ENCODE results near the gene MOG.

Gene MOG

GRCh38 chr6:29656798-29657197 is at the start of gene MOG:
MOG (plus strand) TSS chr6:29657092; CDS start chr6:29657210, 118 bp downstream.
- TF ChIP-seq JUND (IDR thresholded peaks at IDR 0.05; ENCODE audit: low read depth): no peak
- in situ Hi-C loops (cut with HindIII; ENCODE audit: low pct_unique_long_range_greater_than_20kb, low sequenced_read_pairs): no loop called here
- no peak for DNase-seq (ENCODE audit: low read depth in 1 of 2, low spot score in 1 of 2)

DNA sequence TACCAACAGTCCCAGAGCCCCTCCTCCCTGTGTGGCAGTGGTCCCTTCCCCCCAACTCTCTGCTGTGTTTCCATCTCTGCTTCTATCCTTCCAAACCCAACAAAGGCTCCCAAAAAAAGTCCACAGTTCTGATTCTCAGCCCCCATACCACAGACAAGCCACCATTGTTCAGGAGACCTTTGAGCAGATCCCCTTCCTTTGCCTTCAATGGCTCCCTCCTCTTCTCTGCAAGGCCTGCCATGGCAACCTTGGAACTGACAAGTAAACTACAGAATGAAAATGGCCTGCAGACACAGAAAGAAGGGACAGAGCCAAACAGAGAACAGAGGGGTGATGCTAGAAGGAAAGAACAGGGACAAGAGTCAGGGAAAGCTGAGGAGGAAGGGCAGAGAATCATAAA is 48.8 kb upstream of the MOG start:
- TF ChIP-seq JUND (IDR thresholded peaks at IDR 0.05; ENCODE audit: low read depth): no peak
- no peak for DNase-seq (ENCODE audit: low read depth in 1 of 2, low spot score in 1 of 2)
- in situ Hi-C loops (cut with HindIII; ENCODE audit: low pct_unique_long_range_greater_than_20kb, low sequenced_read_pairs): no loop called here

- in situ Hi-C loops (cut with HindIII; ENCODE audit: low pct_unique_long_range_greater_than_20kb, low sequenced_read_pairs): no loop called here
- DNase-seq (ENCODE audit: low read depth in 1 of 2, low spot score in 1 of 2): no peak
- no peak for TF ChIP-seq JUND (IDR thresholded peaks at IDR 0.05; ENCODE audit: low read depth)
Measured at GRCh38 chr6:29610540-29610939, 46.4 kb upstream of the MOG start.

- no peak for TF ChIP-seq JUND (IDR thresholded peaks at IDR 0.05; ENCODE audit: low read depth)
- in situ Hi-C loops (cut with HindIII; ENCODE audit: low pct_unique_long_range_greater_than_20kb, low sequenced_read_pairs): no loop called here
- DNase-seq (ENCODE audit: low read depth in 1 of 2, low spot score in 1 of 2): no peak
Measured at GRCh38 chr6:29611426-29611825, 45.5 kb upstream of the MOG start.

DNA sequence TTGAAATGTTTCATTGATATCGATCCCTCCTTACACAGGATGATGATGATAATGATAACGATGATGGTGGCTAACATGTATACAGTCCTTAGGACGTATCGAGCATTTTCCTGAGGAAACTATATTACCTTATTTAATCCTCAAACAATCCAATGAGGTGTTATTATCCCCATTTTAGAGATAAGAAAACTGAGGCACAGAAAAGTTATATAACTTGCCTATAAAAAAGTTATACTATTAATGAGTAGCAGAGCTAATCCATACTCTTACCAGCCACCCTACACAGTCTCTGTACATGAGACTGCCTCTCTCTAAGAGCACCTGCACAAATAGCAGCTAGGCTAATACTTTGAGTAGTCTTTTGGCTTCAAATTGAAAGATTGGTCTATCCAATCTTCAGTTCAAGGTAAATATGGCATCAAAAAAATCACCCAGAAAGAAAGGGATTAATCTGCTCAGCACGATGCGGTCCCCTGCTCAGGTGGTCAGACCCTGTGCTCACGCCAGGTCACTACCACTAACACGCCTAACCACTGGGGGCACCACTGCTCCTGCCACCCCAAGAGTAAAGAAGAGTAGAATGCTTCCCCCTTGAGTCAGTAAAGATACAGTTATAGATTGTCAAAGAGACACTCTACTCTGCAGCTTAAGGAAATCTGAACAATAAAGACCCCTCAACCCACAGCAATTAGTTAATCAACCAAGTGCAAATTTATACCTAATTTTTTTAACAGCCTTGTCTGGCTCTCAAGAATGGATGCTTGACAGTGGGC is 38.9 kb upstream of the MOG start:
- no peak for TF ChIP-seq JUND (IDR thresholded peaks at IDR 0.05; ENCODE audit: low read depth)
- DNase-seq (ENCODE audit: low read depth in 1 of 2, low spot score in 1 of 2): no peak
- in situ Hi-C loops (cut with HindIII; ENCODE audit: low pct_unique_long_range_greater_than_20kb, low sequenced_read_pairs): no loop called here

DNA sequence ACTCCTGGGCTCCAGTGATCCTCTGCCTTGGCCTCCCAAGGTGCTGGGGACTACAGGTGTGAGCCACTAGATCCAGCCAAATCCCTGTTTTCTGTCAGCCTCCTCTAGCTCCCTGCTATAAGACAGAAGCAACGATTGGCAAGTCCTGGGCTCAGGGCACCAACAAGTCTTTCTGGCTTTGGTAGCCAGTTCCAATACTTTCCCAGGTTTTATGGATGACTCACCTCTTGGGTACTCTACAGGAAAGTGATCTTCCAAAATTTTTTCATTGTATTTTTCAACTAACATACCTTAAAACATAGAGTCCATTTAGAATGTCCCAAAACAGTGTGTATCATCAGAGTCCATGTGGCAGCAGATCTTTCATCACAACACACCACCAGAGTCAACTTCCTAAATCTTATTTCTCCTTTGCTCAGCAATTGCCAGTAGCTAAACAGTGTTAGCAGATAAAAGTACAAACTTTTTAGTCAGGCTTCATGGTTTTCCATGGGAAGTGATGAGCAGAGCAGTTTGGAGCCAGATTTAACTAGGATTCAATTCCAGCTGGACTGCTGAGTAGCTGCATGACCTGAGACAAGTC is 37.2 kb upstream of the MOG start:
- TF ChIP-seq JUND (IDR thresholded peaks at IDR 0.05; ENCODE audit: low read depth): no peak
- DNase-seq (ENCODE audit: low read depth in 1 of 2, low spot score in 1 of 2): no peak

DNA sequence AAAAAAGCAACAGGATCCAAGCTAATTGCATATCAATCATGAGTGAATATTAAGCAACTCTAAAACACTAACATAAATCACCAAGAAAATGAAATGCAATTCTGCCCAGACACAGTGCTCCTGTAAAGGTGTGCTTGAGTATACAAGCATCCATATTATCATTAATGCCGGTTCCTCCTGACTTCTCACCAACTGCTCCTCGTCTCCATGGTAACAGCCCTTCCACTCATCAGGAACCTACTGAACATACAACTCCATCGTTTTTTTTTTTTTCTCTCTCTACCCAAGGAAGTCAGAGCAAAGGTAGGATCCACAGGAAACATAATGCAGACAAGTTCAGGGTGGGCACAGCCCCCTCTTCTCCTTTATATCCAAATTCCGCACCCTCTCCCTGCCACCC is 36.3 kb upstream of the MOG start:
- DNase-seq (ENCODE audit: low read depth in 1 of 2, low spot score in 1 of 2): no peak
- in situ Hi-C loops (cut with HindIII; ENCODE audit: low pct_unique_long_range_greater_than_20kb, low sequenced_read_pairs): no loop called here
- no peak for TF ChIP-seq JUND (IDR thresholded peaks at IDR 0.05; ENCODE audit: low read depth)

More for the DNA sequence above, 37.2 kb upstream of the MOG start:
- in situ Hi-C loops (cut with HindIII; ENCODE audit: low pct_unique_long_range_greater_than_20kb, low sequenced_read_pairs): no loop called here

DNA sequence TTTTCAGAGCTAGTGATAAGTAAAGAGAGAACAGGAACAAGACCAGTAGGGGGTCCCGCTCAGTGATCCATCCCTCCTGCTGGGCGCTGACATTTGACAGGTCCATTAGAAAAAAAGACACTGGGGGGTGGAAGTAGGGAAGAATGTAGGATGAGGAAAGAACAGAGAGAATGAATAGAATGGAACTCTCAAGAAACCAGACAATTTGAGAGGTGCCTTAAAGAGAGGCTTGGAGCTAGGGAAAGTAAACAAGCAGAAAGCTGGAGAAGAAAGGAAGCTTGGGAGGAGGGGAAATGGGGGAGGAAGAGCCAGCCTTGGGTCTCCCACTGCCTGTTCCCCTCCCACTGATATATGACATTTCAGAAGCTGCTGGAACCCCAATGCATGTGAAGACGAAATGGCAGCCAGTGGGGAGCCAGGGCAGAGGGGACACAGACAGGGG is 32.4 kb upstream of the MOG start:
- in situ Hi-C loops (cut with HindIII; ENCODE audit: low pct_unique_long_range_greater_than_20kb, low sequenced_read_pairs): no loop called here
- TF ChIP-seq JUND (IDR thresholded peaks at IDR 0.05; ENCODE audit: low read depth): no peak
- DNase-seq (ENCODE audit: low read depth in 1 of 2, low spot score in 1 of 2): no peak

DNA sequence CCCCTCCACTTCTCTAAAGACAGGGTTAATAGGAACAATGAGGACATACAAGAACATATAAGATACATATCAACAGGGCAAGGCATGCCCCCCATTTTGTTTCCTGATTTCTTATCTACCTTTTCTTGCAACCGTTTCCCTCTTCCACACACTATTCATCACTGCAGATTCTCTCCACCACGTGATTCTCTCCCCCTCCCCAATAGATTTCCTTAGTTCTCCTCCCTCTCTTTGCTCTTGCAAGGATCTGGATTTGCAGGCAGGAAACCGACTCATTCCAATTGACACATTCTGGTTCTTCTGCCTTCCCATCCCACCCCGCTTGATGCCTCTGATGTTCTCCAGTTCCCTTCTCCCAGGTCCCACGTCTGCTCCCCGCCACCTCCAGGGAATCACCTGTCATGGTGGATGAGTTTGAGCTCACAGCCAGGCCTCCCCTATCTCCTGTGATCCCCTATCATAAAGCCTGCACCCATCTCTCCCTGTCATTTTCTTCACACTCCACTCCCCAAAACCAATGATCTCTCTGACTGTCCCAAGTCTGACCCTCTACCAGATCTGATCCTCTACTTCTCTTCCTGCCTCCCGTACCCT is 31.5 kb upstream of the MOG start:
- in situ Hi-C loops (cut with HindIII; ENCODE audit: low pct_unique_long_range_greater_than_20kb, low sequenced_read_pairs): no loop called here
- no peak for TF ChIP-seq JUND (IDR thresholded peaks at IDR 0.05; ENCODE audit: low read depth)
- DNase-seq (ENCODE audit: low read depth in 1 of 2, low spot score in 1 of 2): no peak

DNA sequence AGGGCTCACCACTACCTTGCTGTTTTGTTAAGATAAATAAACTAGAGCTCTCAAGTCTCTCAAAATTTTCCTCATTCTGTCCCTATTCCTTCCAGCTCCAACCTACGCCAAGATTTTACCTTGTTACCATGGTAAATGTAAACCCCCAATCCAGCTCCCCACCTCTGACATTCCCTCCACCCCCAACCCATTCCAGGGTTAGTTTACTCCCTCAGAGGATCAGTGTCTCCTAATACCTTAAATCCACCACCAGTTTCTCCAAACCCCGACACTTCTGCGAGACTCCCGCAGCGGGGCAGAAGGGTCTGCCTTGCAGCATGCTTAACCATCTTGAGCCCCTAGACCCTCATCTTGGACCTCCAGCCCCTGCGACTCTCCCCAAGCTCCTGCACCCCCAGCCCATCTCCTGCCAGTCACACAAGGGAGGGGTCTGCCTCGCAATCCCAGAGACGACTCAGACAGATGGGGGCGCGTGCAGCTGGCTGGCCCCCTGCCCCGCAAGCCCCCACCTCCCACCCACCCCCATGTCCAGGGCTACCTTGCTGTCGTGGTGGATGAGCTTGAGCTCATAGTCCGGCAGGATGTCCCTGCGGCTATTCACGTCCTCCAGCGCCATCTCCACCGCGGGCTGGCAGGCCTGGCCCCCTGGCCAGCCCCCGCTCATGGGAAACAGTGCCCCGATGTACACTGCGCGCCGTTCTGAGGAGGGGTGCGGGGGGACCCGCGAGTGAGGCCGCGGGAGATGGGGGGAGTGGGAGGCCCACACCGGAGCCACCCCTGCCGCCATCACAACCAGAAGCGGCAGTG is 29.7 kb upstream of the MOG start:
- in situ Hi-C loops (cut with HindIII; ENCODE audit: low pct_unique_long_range_greater_than_20kb, low sequenced_read_pairs): no loop called here
- TF ChIP-seq JUND (IDR thresholded peaks at IDR 0.05; ENCODE audit: low read depth): no peak
- DNase-seq (ENCODE audit: low read depth in 1 of 2, low spot score in 1 of 2): no peak

- in situ Hi-C loops (cut with HindIII; ENCODE audit: low pct_unique_long_range_greater_than_20kb, low sequenced_read_pairs): no loop called here
- no peak for TF ChIP-seq JUND (IDR thresholded peaks at IDR 0.05; ENCODE audit: low read depth)
- peak; percentile 25 to 45 for DNase-seq (ENCODE audit: low read depth in 1 of 2, low spot score in 1 of 2)
Measured at GRCh38 chr6:29627755-29628418, 29.0 kb upstream of the MOG start.

Measured in T47D (cell line).